ENCODE measurements around the gene SLC22A7. TPM values are rescaled to one million over a fixed set of nuclear protein-coding genes. Genes with fewer than 3 reads are reported as not detected.
"Not testable (repeated sequence)": the region's sequence is repeated elsewhere in the genome, so short reads cannot be mapped to it uniquely, and the experiment has no call there.

SLC22A7 gene
- total RNA-seq, 1 experiment from 2014 or later = not detected

GRCh38 chr6:43292763-43293318 lies 5.2 kb upstream of the SLC22A7 start:
- in situ Hi-C loops (cut with HindIII; ENCODE audit: low pct_unique_long_range_greater_than_20kb, low sequenced_read_pairs) = no loop called here

GRCh38 chr6:43293698-43294097 lies 4.4 kb upstream of the SLC22A7 start:
- DNase-seq (ENCODE audit: low read depth) = no peak
- in situ Hi-C loops (cut with HindIII; ENCODE audit: low pct_unique_long_range_greater_than_20kb, low sequenced_read_pairs) = no loop called here

More at GRCh38 chr6:43292763-43293318, 5.2 kb upstream of the SLC22A7 start:
- no peak for DNase-seq (ENCODE audit: low read depth)

GRCh38 chr6:43294536-43294935 lies 3.5 kb upstream of the SLC22A7 start:
- in situ Hi-C loops (cut with HindIII; ENCODE audit: low pct_unique_long_range_greater_than_20kb, low sequenced_read_pairs) = no loop called here
- no peak for DNase-seq (ENCODE audit: low read depth)

GRCh38 chr6:43295456-43295855 lies 2.6 kb upstream of the SLC22A7 start:
- in situ Hi-C loops (cut with HindIII; ENCODE audit: low pct_unique_long_range_greater_than_20kb, low sequenced_read_pairs) = no loop called here
- DNase-seq (ENCODE audit: low read depth) = no peak

- in situ Hi-C loops (cut with HindIII; ENCODE audit: low pct_unique_long_range_greater_than_20kb, low sequenced_read_pairs) = no loop called here
- no peak for DNase-seq (ENCODE audit: low read depth)
Measured at GRCh38 chr6:43296780-43297497, 1.1 kb upstream of the SLC22A7 start.

GRCh38 chr6:43298565-43299337 lies 691 bp downstream of the SLC22A7 start:
- DNase-seq (ENCODE audit: low read depth) = no peak
- in situ Hi-C loops (cut with HindIII; ENCODE audit: low pct_unique_long_range_greater_than_20kb, low sequenced_read_pairs) = no loop called here

- in situ Hi-C loops (cut with HindIII; ENCODE audit: low pct_unique_long_range_greater_than_20kb, low sequenced_read_pairs) = no loop called here
- DNase-seq (ENCODE audit: low read depth) = no peak
Measured at GRCh38 chr6:43299338-43300293, 1.6 kb downstream of the SLC22A7 start.

- DNase-seq (ENCODE audit: low read depth) = no peak
- in situ Hi-C loops (cut with HindIII; ENCODE audit: low pct_unique_long_range_greater_than_20kb, low sequenced_read_pairs) = no loop called here
Measured at GRCh38 chr6:43301081-43301870, 3.2 kb downstream of the SLC22A7 start.

- in situ Hi-C loops (cut with HindIII; ENCODE audit: low pct_unique_long_range_greater_than_20kb, low sequenced_read_pairs) = no loop called here
Measured at GRCh38 chr6:43302126-43302525, 4.1 kb downstream of the SLC22A7 start.

GRCh38 chr6:43303006-43303405 lies 4.9 kb downstream of the SLC22A7 start:
- in situ Hi-C loops (cut with HindIII; ENCODE audit: low pct_unique_long_range_greater_than_20kb, low sequenced_read_pairs); DNase-seq (ENCODE audit: low read depth): not testable (repeated sequence)

More at GRCh38 chr6:43302126-43302525, 4.1 kb downstream of the SLC22A7 start:
- no peak for DNase-seq (ENCODE audit: low read depth)

GRCh38 chr6:43303751-43304331 lies 5.8 kb downstream of the SLC22A7 start:
- in situ Hi-C loops (cut with HindIII; ENCODE audit: low pct_unique_long_range_greater_than_20kb, low sequenced_read_pairs) = no loop called here
- no peak for DNase-seq (ENCODE audit: low read depth)

- in situ Hi-C loops (cut with HindIII; ENCODE audit: low pct_unique_long_range_greater_than_20kb, low sequenced_read_pairs) = no loop called here
- no peak for DNase-seq (ENCODE audit: low read depth)
Measured at GRCh38 chr6:43304361-43304760, 6.3 kb downstream of the SLC22A7 start.

GRCh38 chr6:43304882-43305281 lies 6.8 kb downstream of the SLC22A7 start:
- no peak for DNase-seq (ENCODE audit: low read depth)
- in situ Hi-C loops (cut with HindIII; ENCODE audit: low pct_unique_long_range_greater_than_20kb, low sequenced_read_pairs) = no loop called here

GRCh38 chr6:43306086-43306485 lies 8.0 kb downstream of the SLC22A7 start:
- no peak for DNase-seq (ENCODE audit: low read depth)
- in situ Hi-C loops (cut with HindIII; ENCODE audit: low pct_unique_long_range_greater_than_20kb, low sequenced_read_pairs) = no loop called here

- in situ Hi-C loops (cut with HindIII; ENCODE audit: low pct_unique_long_range_greater_than_20kb, low sequenced_read_pairs) = no loop called here
- DNase-seq (ENCODE audit: low read depth) = no peak
Measured at GRCh38 chr6:43307451-43308100, 9.5 kb downstream of the SLC22A7 start.

- in situ Hi-C loops (cut with HindIII; ENCODE audit: low pct_unique_long_range_greater_than_20kb, low sequenced_read_pairs) = no loop called here
- no peak for DNase-seq (ENCODE audit: low read depth)
Measured at GRCh38 chr6:43308101-43308989, 10.3 kb downstream of the SLC22A7 start, which contains the start of gene CRIP3. TSS of gene CRIP3 (minus strand) at chr6:43308826. CDS start at chr6:43308792, 34 bp downstream.
